K562 (cell line): Measurements from ENCODE around the gene SFXN5. TPM values are rescaled to one million over a fixed set of nuclear protein-coding genes. Genes with fewer than 3 reads are reported as not detected.

Experiments used
- ATAC-seq: fragments of 200-7000 bp; cut with Tn5 transposase; 3 replicates; pipeline ENCODE4 v1.9.1; 2020; ENCODE audit warnings: moderate library complexity
- BruUV-seq: library from RNA; stranded (reverse); fragments of 400-500 nt; replicated peaks from 2 replicates; lab custom pipeline; 2021; lab: Mats Ljungman, UMichigan
- CTCF ChIA-PET: fragments of 300-600 bp; formaldehyde crosslinking; extraction: SDS; loops from one replicate; lab custom pipeline; 2021; ENCODE audit warnings: low intra/inter-chr PET ratio; lab: Yijun Ruan, JAX
- POLR2A ChIA-PET: fragments of 300-600, 350-650 bp; sonication (Branson Sonifier 250); formaldehyde crosslinking; extraction: SDS; loops from one replicate; lab custom pipeline; 2021; ENCODE audit warnings: antibody characterized with exemption, inconsistent platforms; lab: Yijun Ruan, JAX
- DNase-seq, 4 experiments: peaks; one replicate each; pipeline versions ENCODE4 v3.0.0 to v3.0.0-alpha.2; 2011 to 2018; ENCODE audit warnings: low spot score in 3 of 4, mixed read lengths in 3 of 4; ENCODE audit errors: extremely low read depth in 1 of 4
- FAIRE-seq: peaks from 2 replicates; lab custom pipeline; 2011; peaks lifted over from hg19 to GRCh38; lab: Jason Lieb, UNC
- H2AFZ ChIP-seq: 2 replicates; pipeline ENCODE4 v1.6.0; 2011; ENCODE audit warnings: low read depth, low read length, control low read depth, inconsistent platforms
- H3K27ac ChIP-seq: fragments of 200-600 bp; 3 replicates; pipeline ENCODE4 v1.8.0; 2011; ENCODE audit warnings: low read depth, mild to moderate bottlenecking, control low read depth, inconsistent platforms, low read length, moderate library complexity, mixed read lengths; ENCODE audit errors: extremely low read depth
- H3K27me3 ChIP-seq, 2 experiments: fragments of 300-600 bp in 1 of 2; 2 replicates in 1 of 2; 3 replicates in 1 of 2; pipeline versions ENCODE4 v1.6.0 to v1.8.0; 2011; ENCODE audit warnings: inconsistent platforms in 2 of 2, low read length in 2 of 2, mild to moderate bottlenecking in 1 of 2, mixed read lengths in 1 of 2, moderate library complexity in 1 of 2; ENCODE audit not compliant: control insufficient read depth in 2 of 2, insufficient read depth in 2 of 2
- H3K36me3 ChIP-seq: fragments of 300-600 bp; 3 replicates; pipeline ENCODE4 v1.8.0; 2011; ENCODE audit warnings: mild to moderate bottlenecking, low read length, inconsistent platforms; ENCODE audit not compliant: control insufficient read depth, insufficient read depth
- H3K4me1 ChIP-seq, 2 experiments: fragments of 200-600 bp in 1 of 2; replicated peaks in 1 of 2; 2 replicates in 1 of 2; 3 replicates in 1 of 2; pipeline versions ENCODE4 v1.5.1 to v1.8.0; 2011; ENCODE audit warnings: inconsistent platforms in 2 of 2, low read length in 2 of 2, mild to moderate bottlenecking in 1 of 2, mixed read lengths in 1 of 2, moderate library complexity in 1 of 2; ENCODE audit not compliant: control insufficient read depth in 2 of 2, insufficient read depth in 2 of 2
- H3K4me2 ChIP-seq: 2 replicates; pipeline ENCODE4 v1.6.1; 2011; ENCODE audit warnings: low read length, control low read depth, inconsistent platforms, mixed read lengths; ENCODE audit not compliant: insufficient read depth
- H3K4me3 ChIP-seq: fragments of 200-600 bp; sonication (generic), shearing (Covaris generic); 2 replicates; pipeline ENCODE4 v1.5.1; 2016; ENCODE audit warnings: control low read depth, inconsistent platforms
- H3K79me2 ChIP-seq: fragments of 200-600 bp; 3 replicates; pipeline ENCODE4 v1.8.0; 2011; ENCODE audit warnings: low read length, inconsistent platforms; ENCODE audit not compliant: control insufficient read depth, insufficient read depth
- H3K9ac ChIP-seq, 2 experiments: 2 replicates each; pipeline versions ENCODE4 v1.6.0 to v1.6.1; 2011; ENCODE audit warnings: low read depth in 2 of 2, low read length in 2 of 2, control low read depth in 1 of 2, inconsistent platforms in 1 of 2, mild to moderate bottlenecking in 1 of 2, mixed read lengths in 1 of 2; ENCODE audit not compliant: insufficient read depth in 1 of 2
- H3K9me1 ChIP-seq: one replicate; pipeline ENCODE4 v1.6.0; 2011; ENCODE audit warnings: inconsistent platforms, mild to moderate bottlenecking, low read length, moderate library complexity; ENCODE audit not compliant: control insufficient read depth, insufficient read depth
- H3K9me3 ChIP-seq: replicated peaks from 2 replicates; pipeline ENCODE4 v1.5.1; 2011; ENCODE audit warnings: low read depth, low read length, inconsistent platforms; ENCODE audit not compliant: control insufficient read depth, insufficient read depth
- H4K20me1 ChIP-seq: replicated peaks from 2 replicates; pipeline ENCODE4 v1.6.1; 2011; ENCODE audit warnings: low read length, inconsistent platforms, mixed read lengths; ENCODE audit not compliant: control insufficient read depth, insufficient read depth
- TCF7L2 ChIP-seq: fragments of 150-350 bp; IDR thresholded peaks from 2 replicates; pipeline ENCODE4 v1.6.1; 2016; ENCODE audit warnings: low read depth, mild to moderate bottlenecking, low read length, moderate library complexity
- TRIM24 ChIP-seq, 2 experiments: fragments of 450-650 bp; IDR thresholded peaks; 2 replicates each; pipeline ENCODE4 v1.6.1; 2016
- ZNF253 ChIP-seq: fragments of 250-450 bp; sonication (Bioruptor Pico); conservative IDR thresholded peaks from 2 replicates; pipeline ENCODE4 v1.6.1; 2021; ENCODE audit warnings: mild to moderate bottlenecking
- WGBS: fragments of 100-300 bp; shearing (Covaris generic); methylation state at CpG from one replicate; pipeline ENCODE4 v1.1.6; 2016; ENCODE audit warnings: low coverage, mixed read lengths; ENCODE audit not compliant: insufficient coverage; ENCODE audit errors: missing lambda C conversion rate; 5-methylcytosine and 5-hydroxymethylcytosine counted together
- in situ Hi-C: fragments of 300-500 bp; cut with MboI; formaldehyde crosslinking; loops from 4 replicates; pipeline ENCODE4 v1.15.0; 2018; ENCODE audit warnings: inconsistent platforms, mixed read lengths
- intact Hi-C: fragments of 100-400 bp; cut with micrococcal nuclease; formaldehyde crosslinking; loops from 2 replicates; pipeline ENCODE4 v1.14.2; 2022
- polyA plus RNA-seq, 8 experiments: library from polyadenylated mRNA; depleted of rRNA in 4 of 8; stranded (reverse) in 5 of 8; unstranded in 3 of 8; fragments of >200 nt; fragmentation: Nextera tagmentation in 2 of 8; fragmentation: Illumina TruSeq in 1 of 8; extraction: Ambion mirVana in 2 of 8; extraction: Trizol in 1 of 8; gene quantifications; 2 replicates each; pipeline versions ENCODE4 v1.2.1 to v1.2.3, GENCODE V29; 2011 to 2014; ENCODE audit warnings: inconsistent platforms in 1 of 8, missing spikeins in 1 of 8
- total RNA-seq, 7 experiments: library from RNA; depleted of rRNA in 6 of 7; stranded (reverse); fragments of >200 nt in 6 of 7; fragmentation: Illumina TruSeq in 2 of 7; extraction: Trizol in 2 of 7; gene quantifications; 2 replicates each; pipeline versions ENCODE4 v1.2.1 to v1.2.3, GENCODE V29; 2011 to 2021; ENCODE audit warnings: low replicate concordance in 1 of 7
- TF ChIP-seq, protein P1 (sequence below): fragments of 250-450 bp; sonication (Bioruptor Pico); IDR thresholded peaks from 2 replicates; pipeline ENCODE4 v1.8.0; 2021; ENCODE audit warnings: mild to moderate bottlenecking, moderate library complexity
- TF ChIP-seq, protein P2 (sequence below), 2 experiments: fragments of 450-650 bp in 1 of 2; sonication (generic) in 1 of 2; formaldehyde crosslinking in 1 of 2; IDR thresholded peaks; 2 replicates each; pipeline versions ENCODE4 v1.7.1 to v1.9.0; 2016 to 2022; ENCODE audit warnings: inconsistent platforms in 1 of 2, mild to moderate bottlenecking in 1 of 2, missing genetic modification reagents in 1 of 2
- TF ChIP-seq, protein P3 (sequence below): fragments of 450-650 bp; IDR thresholded peaks from 2 replicates; pipeline ENCODE4 v1.6.1; 2017; ENCODE audit warnings: antibody characterized with exemption

The SFXN5 gene
- total and polyA plus RNA-seq, 9 of the 15 experiments (the other 6 are each of a cell fraction or from before 2014, with no cell fraction given), result 8.3 to 22.6 (median 16.0) TPM

DNA sequence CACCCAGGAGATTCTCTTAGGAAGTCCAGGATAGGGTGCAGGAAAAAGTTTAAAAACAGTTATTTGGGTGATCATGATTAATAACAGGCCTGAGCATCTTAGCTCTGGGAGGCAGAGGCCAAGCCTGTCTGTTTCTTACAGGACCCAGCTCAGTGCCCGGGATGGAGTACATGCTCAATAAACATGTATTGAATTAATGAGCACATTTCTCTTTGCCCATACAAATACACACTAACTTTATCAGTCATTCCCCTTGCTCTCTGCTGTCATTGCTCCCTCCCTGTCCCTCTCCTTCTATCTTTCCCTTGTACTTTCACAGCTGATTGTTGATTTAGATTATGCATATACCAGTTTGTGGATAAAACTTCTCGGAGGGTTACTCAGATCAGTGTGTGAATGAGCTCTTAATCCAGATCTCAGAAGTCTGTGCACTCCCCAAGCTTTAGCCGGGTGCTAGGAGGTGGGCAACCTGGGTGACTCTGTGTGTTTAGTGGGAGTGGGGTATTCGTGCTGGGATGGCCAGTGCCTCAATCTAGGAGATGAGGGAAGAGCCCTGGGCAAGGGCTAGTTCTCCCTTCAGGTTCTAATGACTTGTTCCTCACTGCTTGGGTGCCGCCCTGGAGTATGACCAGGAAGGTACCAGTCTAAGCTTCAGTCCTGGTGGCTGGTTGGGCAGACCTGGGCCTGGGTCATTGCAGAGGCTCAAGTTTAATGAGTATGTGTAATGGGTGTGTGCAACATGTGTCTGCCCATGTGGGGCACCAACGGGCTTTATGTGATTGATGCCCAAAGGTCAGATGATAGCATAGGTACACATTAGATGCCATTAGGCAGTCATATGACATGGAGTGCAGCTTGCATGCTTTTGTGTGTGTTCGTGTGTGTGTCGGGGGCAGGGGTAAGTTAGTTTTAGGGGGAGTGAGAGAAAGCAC, 143.6 kb downstream of the SFXN5 start:
- DNase-seq (no peak), FAIRE-seq (no peak), ATAC-seq (no peak)
- H3K4me2 ChIP-seq, result no peak overlapping the region
- ChIA-PET CTCF (no interaction called here), POLR2A (no interaction called here)
- no peaks in the 10 kb centered on the region for H3K79me2 ChIP-seq
- H3K4me3 ChIP-seq, result no peak overlapping the region
- no TSS peak for BruUV-seq
- WGBS, result 2% methylated on average over 8 of the region's 8 CpGs
- no peak overlapping the region for H3K27ac ChIP-seq
- peaks cover 48 to 84% of the 10 kb centered on the region in 2 experiments for H3K27me3 ChIP-seq
- no peak overlapping the region for H2AFZ ChIP-seq
- H3K9me3 ChIP-seq, result no peaks in the 10 kb centered on the region
- H3K4me1 ChIP-seq, result peaks cover 0 to 11% of the 10 kb centered on the region in 2 experiments; a peak in 1 of 5 replicates
- in situ Hi-C loops, result no loop called here
- no peaks in the 10 kb centered on the region for H3K9me1 ChIP-seq
- H4K20me1 ChIP-seq, result peaks cover 23% of the 10 kb centered on the region
- intact Hi-C loops, result no loop called here
- no peaks in the 10 kb centered on the region for H3K36me3 ChIP-seq
- H3K9ac ChIP-seq, result no peak overlapping the region
- TF ChIP-seq, protein P1, sequence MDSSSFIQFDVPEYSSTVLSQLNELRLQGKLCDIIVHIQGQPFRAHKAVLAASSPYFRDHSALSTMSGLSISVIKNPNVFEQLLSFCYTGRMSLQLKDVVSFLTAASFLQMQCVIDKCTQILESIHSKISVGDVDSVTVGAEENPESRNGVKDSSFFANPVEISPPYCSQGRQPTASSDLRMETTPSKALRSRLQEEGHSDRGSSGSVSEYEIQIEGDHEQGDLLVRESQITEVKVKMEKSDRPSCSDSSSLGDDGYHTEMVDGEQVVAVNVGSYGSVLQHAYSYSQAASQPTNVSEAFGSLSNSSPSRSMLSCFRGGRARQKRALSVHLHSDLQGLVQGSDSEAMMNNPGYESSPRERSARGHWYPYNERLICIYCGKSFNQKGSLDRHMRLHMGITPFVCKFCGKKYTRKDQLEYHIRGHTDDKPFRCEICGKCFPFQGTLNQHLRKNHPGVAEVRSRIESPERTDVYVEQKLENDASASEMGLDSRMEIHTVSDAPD (CRISPR knock-in tag), result no peak
- TF ChIP-seq, protein P2, sequence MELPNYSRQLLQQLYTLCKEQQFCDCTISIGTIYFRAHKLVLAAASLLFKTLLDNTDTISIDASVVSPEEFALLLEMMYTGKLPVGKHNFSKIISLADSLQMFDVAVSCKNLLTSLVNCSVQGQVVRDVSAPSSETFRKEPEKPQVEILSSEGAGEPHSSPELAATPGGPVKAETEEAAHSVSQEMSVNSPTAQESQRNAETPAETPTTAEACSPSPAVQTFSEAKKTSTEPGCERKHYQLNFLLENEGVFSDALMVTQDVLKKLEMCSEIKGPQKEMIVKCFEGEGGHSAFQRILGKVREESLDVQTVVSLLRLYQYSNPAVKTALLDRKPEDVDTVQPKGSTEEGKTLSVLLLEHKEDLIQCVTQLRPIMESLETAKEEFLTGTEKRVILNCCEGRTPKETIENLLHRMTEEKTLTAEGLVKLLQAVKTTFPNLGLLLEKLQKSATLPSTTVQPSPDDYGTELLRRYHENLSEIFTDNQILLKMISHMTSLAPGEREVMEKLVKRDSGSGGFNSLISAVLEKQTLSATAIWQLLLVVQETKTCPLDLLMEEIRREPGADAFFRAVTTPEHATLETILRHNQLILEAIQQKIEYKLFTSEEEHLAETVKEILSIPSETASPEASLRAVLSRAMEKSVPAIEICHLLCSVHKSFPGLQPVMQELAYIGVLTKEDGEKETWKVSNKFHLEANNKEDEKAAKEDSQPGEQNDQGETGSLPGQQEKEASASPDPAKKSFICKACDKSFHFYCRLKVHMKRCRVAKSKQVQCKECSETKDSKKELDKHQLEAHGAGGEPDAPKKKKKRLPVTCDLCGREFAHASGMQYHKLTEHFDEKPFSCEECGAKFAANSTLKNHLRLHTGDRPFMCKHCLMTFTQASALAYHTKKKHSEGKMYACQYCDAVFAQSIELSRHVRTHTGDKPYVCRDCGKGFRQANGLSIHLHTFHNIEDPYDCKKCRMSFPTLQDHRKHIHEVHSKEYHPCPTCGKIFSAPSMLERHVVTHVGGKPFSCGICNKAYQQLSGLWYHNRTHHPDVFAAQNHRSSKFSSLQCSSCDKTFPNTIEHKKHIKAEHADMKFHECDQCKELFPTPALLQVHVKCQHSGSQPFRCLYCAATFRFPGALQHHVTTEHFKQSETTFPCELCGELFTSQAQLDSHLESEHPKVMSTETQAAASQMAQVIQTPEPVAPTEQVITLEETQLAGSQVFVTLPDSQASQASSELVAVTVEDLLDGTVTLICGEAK (IDR thresholded peaks at IDR 0.05), result 0 out of 2 replicates have a peak, but pooled peaks have one; percentile 61
- TF ChIP-seq, protein P2 (CRISPR knock-in tag; IDR thresholded peaks at IDR 0.05), result no peak
- TF ChIP-seq TCF7L2 (no peak), TRIM24 (IDR thresholded peaks at IDR 0.05) (no peak), ZNF253 (no peak)
- TF ChIP-seq, protein P3, sequence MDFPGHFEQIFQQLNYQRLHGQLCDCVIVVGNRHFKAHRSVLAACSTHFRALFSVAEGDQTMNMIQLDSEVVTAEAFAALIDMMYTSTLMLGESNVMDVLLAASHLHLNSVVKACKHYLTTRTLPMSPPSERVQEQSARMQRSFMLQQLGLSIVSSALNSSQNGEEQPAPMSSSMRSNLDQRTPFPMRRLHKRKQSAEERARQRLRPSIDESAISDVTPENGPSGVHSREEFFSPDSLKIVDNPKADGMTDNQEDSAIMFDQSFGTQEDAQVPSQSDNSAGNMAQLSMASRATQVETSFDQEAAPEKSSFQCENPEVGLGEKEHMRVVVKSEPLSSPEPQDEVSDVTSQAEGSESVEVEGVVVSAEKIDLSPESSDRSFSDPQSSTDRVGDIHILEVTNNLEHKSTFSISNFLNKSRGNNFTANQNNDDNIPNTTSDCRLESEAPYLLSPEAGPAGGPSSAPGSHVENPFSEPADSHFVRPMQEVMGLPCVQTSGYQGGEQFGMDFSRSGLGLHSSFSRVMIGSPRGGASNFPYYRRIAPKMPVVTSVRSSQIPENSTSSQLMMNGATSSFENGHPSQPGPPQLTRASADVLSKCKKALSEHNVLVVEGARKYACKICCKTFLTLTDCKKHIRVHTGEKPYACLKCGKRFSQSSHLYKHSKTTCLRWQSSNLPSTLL, result no peak
